Adipose tissue (tissue), 3 donors: ENCODE data around the gene TVP23C. TPM values are rescaled to one million over a fixed set of nuclear protein-coding genes. Genes with fewer than 3 reads are reported as not detected.
"Not testable (repeated sequence)": the region's sequence is repeated elsewhere in the genome, so short reads cannot be mapped to it uniquely, and the experiment has no call there.

Experiments used
- H3K27ac ChIP-seq: one replicate; pipeline ENCODE4 v1.5.1; 2013; ENCODE audit warnings: low read depth, low read length
- WGBS, 3 donors: extraction: QIAGEN DNeasy Blood & Tissue Kit; methylation state at CpG; one replicate each; pipeline ENCODE4 v1.1.7; 2013; 5-methylcytosine and 5-hydroxymethylcytosine counted together
- polyA plus RNA-seq, 3 donors: library from polyadenylated mRNA; stranded (reverse); fragments of 200-250 nt; gene quantifications; one replicate each; pipeline ENCODE4 v1.2.3, GENCODE V29; 2013
- donor health status: healthy with polysubstance abuse.
- donor health status: Bipolar disorder and iron deficiency.
- donor health status: healthy.

TVP23C gene
- 1 to 10 TPM; 2.2 to 5.5 (median 2.4) TPM for polyA plus RNA-seq

- H3K27ac ChIP-seq: not testable (repeated sequence)
- 0 to 1% (median 1%) methylated on average over 22 to 44 of the region's 46 CpGs for WGBS, 3 donors
Observed at GRCh38 chr17:15563375-15563857, at the start of gene TVP23C. TSS of gene TVP23C (minus strand) at chr17:15563483. CDS start at chr17:15563448, 35 bp downstream.

- not testable (repeated sequence) for H3K27ac ChIP-seq
- WGBS, 3 donors: 71 to 92% (median 71%) methylated on average over 8 of the region's 8 CpGs
Observed at GRCh38 chr17:15592960-15593359, 29.7 kb upstream of the TVP23C start.

GRCh38 chr17:15591986-15592385 is 28.7 kb upstream of the TVP23C start:
- H3K27ac ChIP-seq: not testable (repeated sequence)
- WGBS, 3 donors: 48 to 83% (median 51%) methylated on average over 5 of the region's 5 CpGs

- 87 to 91% (median 87%) methylated on average over 1 of the region's 1 CpG for WGBS, 3 donors
Observed at GRCh38 chr17:15590844-15591243, 27.6 kb upstream of the TVP23C start.

GRCh38 chr17:15589544-15590536 is 26.6 kb upstream of the TVP23C start:
- not testable (repeated sequence) for H3K27ac ChIP-seq
- 39 to 76% (median 42%) methylated on average over 12 to 13 of the region's 17 CpGs for WGBS, 3 donors

More at GRCh38 chr17:15590844-15591243, 27.6 kb upstream of the TVP23C start:
- H3K27ac ChIP-seq: not testable (repeated sequence)

- H3K27ac ChIP-seq: not testable (repeated sequence)
- WGBS, 3 donors: 84 to 93% (median 88%) methylated on average over 8 of the region's 8 CpGs
Observed at GRCh38 chr17:15588017-15588416, 24.7 kb upstream of the TVP23C start.

- 68 to 87% (median 69%) methylated on average over 2 to 3 of the region's 5 CpGs for WGBS, 3 donors
- H3K27ac ChIP-seq: not testable (repeated sequence)
Observed at GRCh38 chr17:15583313-15583712, 20.0 kb upstream of the TVP23C start.

GRCh38 chr17:15581462-15581861 is 18.2 kb upstream of the TVP23C start:
- 92 to 95% (median 94%) methylated on average over 2 to 3 of the region's 4 CpGs for WGBS, 3 donors
- not testable (repeated sequence) for H3K27ac ChIP-seq

GRCh38 chr17:15576848-15577247 is 13.6 kb upstream of the TVP23C start:
- not testable (repeated sequence) for H3K27ac ChIP-seq
- no CpG with 5 or more reads among the region's 1 CpG for WGBS, 3 donors

- 91 to 95% (median 93%) methylated on average over 2 of the region's 5 CpGs for WGBS, 3 donors
- not testable (repeated sequence) for H3K27ac ChIP-seq
Observed at GRCh38 chr17:15574660-15575059, 11.4 kb upstream of the TVP23C start.

- WGBS, 3 donors: 13 to 59% (median 55%) methylated on average over 4 of the region's 4 CpGs
- H3K27ac ChIP-seq: not testable (repeated sequence)
Observed at GRCh38 chr17:15573870-15574269, 10.6 kb upstream of the TVP23C start.

GRCh38 chr17:15562613-15563374 is 489 bp downstream of the TVP23C start:
- not testable (repeated sequence) for H3K27ac ChIP-seq
- WGBS, 3 donors: 9 to 13% (median 11%) methylated on average over 10 to 29 of the region's 34 CpGs

- 94 to 97% (median 96%) methylated on average over 10 of the region's 10 CpGs for WGBS, 3 donors
- H3K27ac ChIP-seq: not testable (repeated sequence)
Observed at GRCh38 chr17:15561439-15561838, 1.8 kb downstream of the TVP23C start.

- 86 to 90% (median 90%) methylated on average over 4 to 5 of the region's 5 CpGs for WGBS, 3 donors
Observed at GRCh38 chr17:15558403-15559105, 4.7 kb downstream of the TVP23C start.

GRCh38 chr17:15557334-15557832 is 5.9 kb downstream of the TVP23C start:
- H3K27ac ChIP-seq: not testable (repeated sequence)
- WGBS, 3 donors: 81 to 92% (median 91%) methylated on average over 4 of the region's 5 CpGs

More at GRCh38 chr17:15558403-15559105, 4.7 kb downstream of the TVP23C start:
- not testable (repeated sequence) for H3K27ac ChIP-seq

- WGBS, 3 donors: 60% methylated on average over 1 of the region's 1 CpG; no CpG with 5 or more reads in 2 of the 3 donors
- H3K27ac ChIP-seq: not testable (repeated sequence)
Observed at GRCh38 chr17:15552932-15553331, 10.4 kb downstream of the TVP23C start.

GRCh38 chr17:15549552-15549951 is 13.7 kb downstream of the TVP23C start:
- not testable (repeated sequence) for H3K27ac ChIP-seq
- WGBS, 3 donors: 66 to 85% (median 78%) methylated on average over 3 of the region's 3 CpGs

- WGBS, 3 donors: 82 to 97% (median 96%) methylated on average over 1 of the region's 2 CpGs
- H3K27ac ChIP-seq: not testable (repeated sequence)
Observed at GRCh38 chr17:15546604-15547003, 16.7 kb downstream of the TVP23C start.
